Fibroblast of mammary gland (primary cell): ENCODE measurements around the gene ZNF554.
"Not testable (repeated sequence)": the region's sequence is repeated elsewhere in the genome, so short reads cannot be mapped to it uniquely, and the experiment has no call there.

Experiments used
- DNase-seq: peaks from one replicate; pipeline ENCODE4 v3.0.0-alpha.2; 2010; ENCODE audit warnings: low read depth
- H3K4me3 ChIP-seq: 2 replicates; pipeline ENCODE4 v1.5.1; 2011; ENCODE audit warnings: low read depth, mild to moderate bottlenecking, low read length, moderate library complexity; ENCODE audit not compliant: control insufficient read depth
- CTCF ChIP-seq: conservative IDR thresholded peaks from 2 replicates; pipeline ENCODE4 v1.5.1; 2011; ENCODE audit warnings: low read depth, low read length, inconsistent platforms; ENCODE audit not compliant: control insufficient read depth, insufficient read depth

The ZNF554 gene

GRCh38 chr19:2790557-2791271, 29.0 kb upstream of the ZNF554 start:
- DNase-seq: no peak
- no peak overlapping the region for H3K4me3 ChIP-seq
- no peak for TF ChIP-seq CTCF

- no peak overlapping the region for H3K4me3 ChIP-seq
- no peak for TF ChIP-seq CTCF
- DNase-seq: no peak
Observed at GRCh38 chr19:2791440-2791839, 28.2 kb upstream of the ZNF554 start.

GRCh38 chr19:2791876-2792275, 27.8 kb upstream of the ZNF554 start:
- TF ChIP-seq CTCF: no peak
- DNase-seq: no peak

GRCh38 chr19:2792666-2793065, 27.0 kb upstream of the ZNF554 start:
- DNase-seq, H3K4me3 ChIP-seq: not testable (repeated sequence)

More at GRCh38 chr19:2791876-2792275, 27.8 kb upstream of the ZNF554 start:
- no peak overlapping the region for H3K4me3 ChIP-seq

- no peak for DNase-seq
- no peak overlapping the region for H3K4me3 ChIP-seq
- TF ChIP-seq CTCF: no peak
Observed at GRCh38 chr19:2793126-2793525, 26.5 kb upstream of the ZNF554 start.

GRCh38 chr19:2793577-2793976, 26.1 kb upstream of the ZNF554 start:
- DNase-seq: no peak

More at GRCh38 chr19:2793577-2793976, 26.1 kb upstream of the ZNF554 start:
- H3K4me3 ChIP-seq: no peak overlapping the region
- no peak for TF ChIP-seq CTCF
